OCI-LY3 (cell line): ENCODE measurements around the gene PRKAR1B.

Experiments used
- H2AFZ ChIP-seq: fragments of 200-600, 300-600 bp; shearing (Covaris generic); 2 replicates; pipeline ENCODE4 v1.6.0; 2014; ENCODE audit warnings: antibody characterized with exemption, low read depth, low read length
- H3K27ac ChIP-seq: fragments of 200-600, 300-600 bp; sonication (generic); 2 replicates; pipeline ENCODE4 v1.5.1; 2014; ENCODE audit warnings: mild to moderate bottlenecking, low read length, moderate library complexity, mixed read lengths
- H3K27me3 ChIP-seq: fragments of 200-600, 300-600 bp; sonication (generic); 2 replicates; pipeline ENCODE4 v1.6.1; 2014; ENCODE audit warnings: low read depth, low read length, mixed read lengths
- H3K36me3 ChIP-seq: fragments of 200-600, 300-600 bp; sonication (generic); replicated peaks from 2 replicates; pipeline ENCODE3; 2014; ENCODE audit warnings: low read depth, low read length, mixed read lengths
- H3K4me1 ChIP-seq: fragments of 300-600, 200-600 bp; sonication (generic); 2 replicates; pipeline ENCODE4 v1.6.1; 2014; ENCODE audit warnings: low read length, mixed read lengths
- H3K4me2 ChIP-seq: fragments of 200-600, 300-600 bp; sonication (generic); 2 replicates; pipeline ENCODE4 v1.6.1; 2014; ENCODE audit warnings: low read length, mixed read lengths
- H3K4me3 ChIP-seq: fragments of 300-600, 200-600 bp; sonication (generic); 2 replicates; pipeline ENCODE4 v1.5.1; 2014; ENCODE audit warnings: antibody characterized with exemption, mild to moderate bottlenecking, low read length, moderate library complexity
- H3K79me2 ChIP-seq: fragments of 300-600, 200-600 bp; shearing (Covaris generic); 2 replicates; pipeline ENCODE4 v1.6.1; 2014; ENCODE audit warnings: mild to moderate bottlenecking, low read length, mixed read lengths
- H3K9ac ChIP-seq: fragments of 300-600, 200-600 bp; shearing (Covaris generic); 2 replicates; pipeline ENCODE4 v1.6.0; 2014; ENCODE audit warnings: mild to moderate bottlenecking, low read length, moderate library complexity
- H3K9me3 ChIP-seq: fragments of 200-600, 300-600 bp; shearing (Covaris generic); 2 replicates; pipeline ENCODE4 v1.6.1; 2014; ENCODE audit warnings: low read length, mixed read lengths; ENCODE audit not compliant: insufficient read depth
- H4K20me1 ChIP-seq: fragments of 200-600, 300-600 bp; sonication (generic); 2 replicates; pipeline ENCODE4 v1.6.1; 2016; ENCODE audit warnings: low read length, mixed read lengths; ENCODE audit not compliant: insufficient read depth
- CTCF ChIP-seq: fragments of 200-600, 300-600 bp; sonication (generic); IDR thresholded peaks from 2 replicates; pipeline ENCODE4 v1.5.1; 2014; ENCODE audit warnings: antibody characterized with exemption, low read length, low read depth
- EZH2phosphoT487 ChIP-seq: fragments of 200-600 bp; shearing (Covaris generic); IDR thresholded peaks from 2 replicates; pipeline ENCODE4 v1.6.1; 2018; ENCODE audit warnings: antibody characterized with exemption, mixed run types, low read depth

The PRKAR1B gene

GRCh38 chr7:671415-672042 is 55.6 kb downstream of the PRKAR1B start:
- Histone ChIP-seq H3K9ac (no peak overlapping the region), H3K79me2 (no peaks in the 10 kb centered on the region), H3K4me2 (no peak overlapping the region), H4K20me1 (no peaks in the 10 kb centered on the region), H3K4me3 (no peak overlapping the region), H3K27ac (no peak overlapping the region), H2AFZ (no peak overlapping the region), H3K27me3 (no peaks in the 10 kb centered on the region), H3K4me1 (no peaks in the 10 kb centered on the region), H3K36me3 (peaks cover 12% of the 10 kb centered on the region), H3K9me3 (no peaks in the 10 kb centered on the region)
- no peak for TF ChIP-seq CTCF
- no peak for TF ChIP-seq EZH2phosphoT487

- H3K4me2 ChIP-seq: no peak overlapping the region
- no peaks in the 10 kb centered on the region for H4K20me1 ChIP-seq
- no peaks in the 10 kb centered on the region for H3K4me1 ChIP-seq
- H3K4me3 ChIP-seq: no peak overlapping the region
- H3K27ac ChIP-seq: no peak overlapping the region
- no peak for TF ChIP-seq EZH2phosphoT487
- no peak for TF ChIP-seq CTCF
- H3K79me2 ChIP-seq: no peaks in the 10 kb centered on the region
- H3K36me3 ChIP-seq: peaks cover 12% of the 10 kb centered on the region
- no peaks in the 10 kb centered on the region for H3K9me3 ChIP-seq
- H2AFZ ChIP-seq: no peak overlapping the region
- H3K9ac ChIP-seq: no peak overlapping the region
- H3K27me3 ChIP-seq: no peaks in the 10 kb centered on the region
Observed at GRCh38 chr7:670501-671390, 56.3 kb downstream of the PRKAR1B start.

GRCh38 chr7:668958-669357 is 58.1 kb downstream of the PRKAR1B start:
- H3K9me3 ChIP-seq: no peaks in the 10 kb centered on the region
- no peaks in the 10 kb centered on the region for H4K20me1 ChIP-seq
- H3K36me3 ChIP-seq: peaks cover 3% of the 10 kb centered on the region
- H2AFZ ChIP-seq: no peak overlapping the region
- no peak overlapping the region for H3K4me3 ChIP-seq
- no peak overlapping the region for H3K9ac ChIP-seq
- no peaks in the 10 kb centered on the region for H3K79me2 ChIP-seq
- no peak overlapping the region for H3K27ac ChIP-seq
- TF ChIP-seq CTCF: no peak
- no peak for TF ChIP-seq EZH2phosphoT487
- H3K27me3 ChIP-seq: no peaks in the 10 kb centered on the region
- H3K4me2 ChIP-seq: no peak overlapping the region
- H3K4me1 ChIP-seq: no peaks in the 10 kb centered on the region

- Histone ChIP-seq H2AFZ (no peak overlapping the region), H3K4me2 (no peak overlapping the region), H3K9me3 (no peaks in the 10 kb centered on the region), H4K20me1 (no peaks in the 10 kb centered on the region), H3K9ac (no peak overlapping the region), H3K27ac (no peak overlapping the region), H3K4me3 (no peak overlapping the region), H3K79me2 (no peaks in the 10 kb centered on the region), H3K36me3 (peaks cover 3% of the 10 kb centered on the region), H3K27me3 (no peaks in the 10 kb centered on the region), H3K4me1 (no peaks in the 10 kb centered on the region)
- TF ChIP-seq EZH2phosphoT487: no peak
- TF ChIP-seq CTCF: no peak
Observed at GRCh38 chr7:668139-668931, 58.7 kb downstream of the PRKAR1B start.
